MCF 10A (cell line): ENCODE data around the gene KARS1. TPM values are rescaled to one million over a fixed set of nuclear protein-coding genes. Genes with fewer than 3 reads are reported as not detected.

ENCODE experiments used
- BruUV-seq: library from RNA; stranded (reverse); fragments of 400-500 nt; replicated peaks from 2 replicates; lab custom pipeline; 2021; lab: Mats Ljungman, UMichigan
- CTCF ChIA-PET: fragments of 300-600 bp; sonication (Branson Sonifier 250); formaldehyde crosslinking; extraction: SDS; loops from one replicate; lab custom pipeline; 2021; ENCODE audit warnings: antibody characterized with exemption, inconsistent platforms; lab: Yijun Ruan, JAX
- POLR2A ChIA-PET: fragments of 300-600, 350-650 bp; sonication (Branson Sonifier 250); formaldehyde crosslinking; extraction: SDS; loops from one replicate; lab custom pipeline; 2020; ENCODE audit warnings: antibody characterized with exemption, inconsistent platforms; lab: Yijun Ruan, JAX
- DNase-seq: peaks from one replicate; pipeline ENCODE4 v3.0.0-alpha.2; 2018; ENCODE audit not compliant: unreplicated experiment
- H3K27ac Mint-ChIP-seq: one replicate; pipeline ENCODE4 v1.8.0; 2022; ENCODE audit warnings: mild to moderate bottlenecking, low read depth, mixed read lengths; ENCODE audit not compliant: unreplicated experiment
- H3K27me3 Mint-ChIP-seq: one replicate; pipeline ENCODE4 v1.8.0; 2022; ENCODE audit warnings: mixed read lengths; ENCODE audit not compliant: insufficient read depth, unreplicated experiment
- H3K36me3 Mint-ChIP-seq: one replicate; pipeline ENCODE4 v1.8.0; 2022; ENCODE audit warnings: mild to moderate bottlenecking, moderate library complexity, mixed read lengths; ENCODE audit not compliant: insufficient read depth, unreplicated experiment
- H3K4me1 Mint-ChIP-seq: one replicate; pipeline ENCODE4 v1.8.0; 2022; ENCODE audit warnings: mixed read lengths; ENCODE audit not compliant: insufficient read depth, unreplicated experiment
- H3K4me3 Mint-ChIP-seq: one replicate; pipeline ENCODE4 v1.8.0; 2022; ENCODE audit warnings: mild to moderate bottlenecking, moderate library complexity, mixed read lengths; ENCODE audit not compliant: unreplicated experiment
- H3K9me3 Mint-ChIP-seq: one replicate; pipeline ENCODE4 v1.8.0; 2022; ENCODE audit warnings: mixed read lengths; ENCODE audit not compliant: unreplicated experiment
- intact Hi-C: fragments of 100-400 bp; cut with micrococcal nuclease; formaldehyde crosslinking; loops from 2 replicates; pipeline ENCODE4 v1.14.1; 2022
- total RNA-seq: library from RNA; stranded (reverse); gene quantifications from 2 replicates; pipeline ENCODE4 v1.2.3, GENCODE V29; 2022
- TF ChIP-seq, protein P1 (sequence below): fragments of 200-600 bp; IDR thresholded peaks from one replicate; pipeline ENCODE4 v1.8.0; 2022; ENCODE audit warnings: antibody characterized with exemption, mild to moderate bottlenecking; ENCODE audit not compliant: unreplicated experiment

Gene KARS1
- total RNA-seq, 1 experiment from 2014 or later, result 219 TPM

DNA sequence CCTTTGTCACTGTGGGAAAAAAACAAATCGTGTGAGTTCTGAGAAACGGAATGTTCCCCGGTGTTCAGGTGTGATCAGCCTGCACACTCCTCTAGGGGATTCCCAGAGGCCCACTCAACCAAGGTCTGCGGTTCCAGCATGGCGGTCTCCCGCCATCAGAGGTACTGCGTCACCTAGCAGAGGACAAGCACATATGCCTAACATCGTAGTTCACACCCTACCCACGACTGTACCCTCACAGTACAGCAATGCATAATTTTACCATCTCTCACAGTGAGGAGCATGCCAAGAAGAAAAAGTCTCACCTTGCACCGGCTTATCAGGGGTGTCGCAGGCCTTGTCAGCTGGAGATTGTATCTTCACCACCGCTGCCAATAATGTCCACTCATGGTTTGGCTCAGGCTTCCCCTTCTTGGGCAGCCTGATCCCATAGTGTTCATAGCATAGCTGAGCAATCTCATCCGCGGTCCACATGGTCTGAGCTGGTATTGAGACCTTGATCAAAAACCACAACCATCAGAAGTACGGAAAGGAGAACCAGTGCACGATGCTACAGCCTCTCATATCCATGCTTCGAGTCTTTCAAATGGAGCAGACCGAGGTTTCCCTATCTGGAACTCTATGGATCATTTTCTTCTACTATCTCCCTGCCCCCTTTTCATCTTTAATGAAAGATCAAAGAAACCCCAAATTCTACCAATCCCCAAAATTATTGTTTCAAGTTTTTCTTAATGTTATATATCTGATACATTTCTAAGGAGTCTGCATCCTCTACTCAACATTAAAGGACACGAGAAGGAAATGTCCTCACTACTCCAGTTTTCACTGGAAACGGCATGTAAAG, 26.9 kb downstream of the KARS1 start:
- H3K4me3 Mint-ChIP-seq, result no peak overlapping the region
- BruUV-seq, result no TSS peak
- H3K27ac Mint-ChIP-seq, result no peak overlapping the region
- H3K36me3 Mint-ChIP-seq, result peaks cover 51% of the 10 kb centered on the region
- ChIA-PET POLR2A (interaction anchor here (0.6 to 3.5 kb wide), 7 partner anchors 28 to 421 kb away, joined by 3 to 76 read pairs (median 5); partner anchors contain the start of genes KARS1, TERF2IP and TMEM231), CTCF (interaction anchor here (0.6 to 1.7 kb wide), 6 partner anchors 12 to 423 kb away, joined by 3 to 5 read pairs (median 3); partner anchors contain the start of gene GABARAPL2)
- TF ChIP-seq, protein P1, sequence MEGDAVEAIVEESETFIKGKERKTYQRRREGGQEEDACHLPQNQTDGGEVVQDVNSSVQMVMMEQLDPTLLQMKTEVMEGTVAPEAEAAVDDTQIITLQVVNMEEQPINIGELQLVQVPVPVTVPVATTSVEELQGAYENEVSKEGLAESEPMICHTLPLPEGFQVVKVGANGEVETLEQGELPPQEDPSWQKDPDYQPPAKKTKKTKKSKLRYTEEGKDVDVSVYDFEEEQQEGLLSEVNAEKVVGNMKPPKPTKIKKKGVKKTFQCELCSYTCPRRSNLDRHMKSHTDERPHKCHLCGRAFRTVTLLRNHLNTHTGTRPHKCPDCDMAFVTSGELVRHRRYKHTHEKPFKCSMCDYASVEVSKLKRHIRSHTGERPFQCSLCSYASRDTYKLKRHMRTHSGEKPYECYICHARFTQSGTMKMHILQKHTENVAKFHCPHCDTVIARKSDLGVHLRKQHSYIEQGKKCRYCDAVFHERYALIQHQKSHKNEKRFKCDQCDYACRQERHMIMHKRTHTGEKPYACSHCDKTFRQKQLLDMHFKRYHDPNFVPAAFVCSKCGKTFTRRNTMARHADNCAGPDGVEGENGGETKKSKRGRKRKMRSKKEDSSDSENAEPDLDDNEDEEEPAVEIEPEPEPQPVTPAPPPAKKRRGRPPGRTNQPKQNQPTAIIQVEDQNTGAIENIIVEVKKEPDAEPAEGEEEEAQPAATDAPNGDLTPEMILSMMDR, result no peak
- DNase-seq, result no peak
- H3K9me3 Mint-ChIP-seq, result no peaks in the 10 kb centered on the region
- H3K4me1 Mint-ChIP-seq, result peaks cover 19% of the 10 kb centered on the region
- intact Hi-C loops, result loop anchor here (1.0 to 10.0 kb wide), 5 partner anchors 53 to 416 kb away; partner anchors contain the start of genes CTRB2 and GABARAPL2
- H3K27me3 Mint-ChIP-seq, result no peaks in the 10 kb centered on the region

- intact Hi-C loops, result no loop called here
- POLR2A ChIA-PET, result no interaction called here
- H3K4me3 Mint-ChIP-seq, result no peak overlapping the region
- H3K9me3 Mint-ChIP-seq, result no peaks in the 10 kb centered on the region
- H3K4me1 Mint-ChIP-seq, result peaks cover 10% of the 10 kb centered on the region
- no peak overlapping the region for H3K27ac Mint-ChIP-seq
- H3K36me3 Mint-ChIP-seq, result peaks cover 62% of the 10 kb centered on the region
- no peaks in the 10 kb centered on the region for H3K27me3 Mint-ChIP-seq
- CTCF ChIA-PET, result interaction anchor here (0.9 to 1.5 kb wide), 5 partner anchors 25 to 420 kb away, joined by 3 to 5 read pairs (median 3); partner anchors contain the start of gene TMEM170A
- no TSS peak for BruUV-seq
- TF ChIP-seq, protein P1, result no peak
- DNase-seq, result no peak
These were observed 28.7 kb downstream of the KARS1 start for GRCh38 chr16:75618780-75619179.

- Mint-ChIP-seq H3K27ac (no peak overlapping the region), H3K9me3 (no peaks in the 10 kb centered on the region), H3K4me1 (peaks cover 10% of the 10 kb centered on the region), H3K36me3 (peaks cover 76% of the 10 kb centered on the region), H3K27me3 (no peaks in the 10 kb centered on the region), H3K4me3 (no peak overlapping the region)
- DNase-seq, result no peak
- CTCF ChIA-PET, result interaction anchor here (1.1 kb wide), 1 partner anchor 9 kb away, joined by 7 read pairs; no protein-coding TSS in a partner anchor
- TF ChIP-seq, protein P1, result no peak
- no TSS peak for BruUV-seq
- intact Hi-C loops, result no loop called here
- POLR2A ChIA-PET, result interaction anchor here (0.7 kb wide), 2 partner anchors 31 to 130 kb away, joined by 3 read pairs; partner anchors contain the start of genes KARS1 and TERF2IP
These were observed 30.3 kb downstream of the KARS1 start for GRCh38 chr16:75617121-75617520.

DNA sequence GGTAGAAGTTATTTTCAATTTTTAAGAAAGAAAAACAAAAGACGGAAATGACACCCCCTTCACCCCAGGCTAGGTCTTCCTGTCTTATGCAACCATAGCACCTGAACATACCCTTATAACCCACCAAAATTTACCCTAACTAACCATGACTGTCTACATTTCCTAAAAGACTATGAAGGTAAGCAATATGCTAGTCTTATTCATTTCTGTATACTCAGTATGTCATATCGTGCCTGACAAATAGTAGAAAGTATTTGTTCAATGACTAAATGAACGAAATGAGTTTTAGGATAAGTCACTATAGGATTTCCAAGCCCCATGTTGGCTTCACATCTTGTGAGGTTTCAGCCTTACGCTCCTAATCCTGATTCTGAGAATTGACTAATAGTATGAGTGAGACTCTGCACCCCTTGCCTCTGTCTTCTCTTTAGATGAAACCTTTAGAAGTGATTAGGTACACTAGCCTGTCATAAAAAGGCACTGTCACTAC, 30.9 kb downstream of the KARS1 start:
- no peak overlapping the region for H3K4me3 Mint-ChIP-seq
- no peak for DNase-seq
- ChIA-PET POLR2A (no interaction called here), CTCF (interaction anchor here (0.7 to 1.1 kb wide), 2 partner anchors 29 to 122 kb away, joined by 3 read pairs; no protein-coding TSS in a partner anchor)
- H3K4me1 Mint-ChIP-seq, result peaks cover 10% of the 10 kb centered on the region
- no peaks in the 10 kb centered on the region for H3K27me3 Mint-ChIP-seq
- H3K9me3 Mint-ChIP-seq, result no peaks in the 10 kb centered on the region
- BruUV-seq, result no TSS peak
- TF ChIP-seq, protein P1, result no peak
- no peak overlapping the region for H3K27ac Mint-ChIP-seq
- H3K36me3 Mint-ChIP-seq, result peaks cover 82% of the 10 kb centered on the region
- intact Hi-C loops, result no loop called here
